Ecto neural progenitor cell (in vitro differentiated cells): ENCODE measurements around the gene HOXC10.

ENCODE experiments used
- DNase-seq: peaks from one replicate; pipeline ENCODE4 v3.0.0-alpha.2; 2018; ENCODE audit warnings: low spot score

HOXC10 gene

GRCh38 chr12:53950789-53951576 lies 34.0 kb upstream of the HOXC10 start:
- no peak for DNase-seq

- DNase-seq: no peak
Observed at GRCh38 chr12:53951577-53952334, 33.2 kb upstream of the HOXC10 start.

- DNase-seq: no peak
Observed at GRCh38 chr12:53952335-53952694, 32.6 kb upstream of the HOXC10 start.

GRCh38 chr12:53952871-53953734 lies 31.8 kb upstream of the HOXC10 start:
- no peak for DNase-seq

GRCh38 chr12:53953831-53954693 lies 30.9 kb upstream of the HOXC10 start:
- DNase-seq: no peak

GRCh38 chr12:53954694-53955035 lies 30.3 kb upstream of the HOXC10 start, which contains the start of gene HOXC12:
Gene HOXC12 (plus strand): TSS chr12:53954903. CDS start chr12:53954930, 27 bp downstream.
- no peak for DNase-seq

- DNase-seq: no peak
Observed at GRCh38 chr12:53955036-53955775, 29.7 kb upstream of the HOXC10 start.

- DNase-seq: no peak
Observed at GRCh38 chr12:53955776-53956250, 29.1 kb upstream of the HOXC10 start.

- DNase-seq: no peak
Observed at GRCh38 chr12:53956251-53956887, 28.6 kb upstream of the HOXC10 start.

GRCh38 chr12:53956914-53957536 lies 27.9 kb upstream of the HOXC10 start:
- DNase-seq: no peak

- DNase-seq: no peak
Observed at GRCh38 chr12:53958128-53958527, 26.8 kb upstream of the HOXC10 start.

- DNase-seq: no peak
Observed at GRCh38 chr12:53959314-53959713, 25.6 kb upstream of the HOXC10 start.

GRCh38 chr12:53960187-53961024 lies 24.5 kb upstream of the HOXC10 start:
- DNase-seq: no peak

- peak; percentile 85 for DNase-seq
Observed at GRCh38 chr12:53961025-53961761, 23.8 kb upstream of the HOXC10 start.

GRCh38 chr12:53963005-53963404 lies 21.9 kb upstream of the HOXC10 start:
- no peak for DNase-seq

- no peak for DNase-seq
Observed at GRCh38 chr12:53963434-53964314, 21.3 kb upstream of the HOXC10 start.

GRCh38 chr12:53964315-53964713 lies 20.6 kb upstream of the HOXC10 start:
- DNase-seq: no peak
